HCT116 (cell line): ENCODE measurements around the gene PAX6. TPM values are rescaled to one million over a fixed set of nuclear protein-coding genes. Genes with fewer than 3 reads are reported as not detected.

Source experiments
- ATAC-seq: fragments of 200-7000 bp; cut with Tn5 transposase; 2 replicates; pipeline ENCODE4 v1.9.1; 2020; ENCODE audit warnings: mild to moderate bottlenecking, moderate library complexity
- BruUV-seq: library from RNA; stranded (reverse); fragments of 400-500 nt; replicated peaks from 2 replicates; lab custom pipeline; 2021; lab: Mats Ljungman, UMichigan
- CTCF ChIA-PET: fragments of 300-600 bp; sonication (Branson Sonifier 250); formaldehyde crosslinking; loops from one replicate; lab custom pipeline; 2021; ENCODE audit warnings: antibody characterized with exemption; lab: Charles Lee
- POLR2A ChIA-PET: fragments of 300-600, 350-600 bp; sonication (Branson Sonifier 250); formaldehyde crosslinking; loops from one replicate; lab custom pipeline; 2021; ENCODE audit warnings: antibody characterized with exemption; lab: Charles Lee
- RAD21 ChIA-PET, 2 experiments: fragments of 300-600 bp; sonication (Branson Sonifier 250); formaldehyde crosslinking; loops; one replicate each; lab custom pipeline; 2023; ENCODE audit warnings: low total read pairs in 2 of 2; ENCODE audit not compliant: uncharacterized antibody in 2 of 2, unreplicated experiment in 2 of 2, low non-redundant PET in 1 of 2; lab: Charles Lee
- DNase-seq: peaks from one replicate; pipeline ENCODE4 v3.0.0-alpha.2; 2010; ENCODE audit warnings: low read depth, low spot score
- H2AFZ ChIP-seq: fragments of 200-600 bp; shearing (Covaris generic), sonication (generic); 2 replicates; pipeline ENCODE4 v1.6.1; 2017; ENCODE audit warnings: low read depth, mixed run types, mixed read lengths, antibody characterized with exemption, low read length; ENCODE audit not compliant: poor library complexity, severe bottlenecking
- H3K27ac ChIP-seq: 2 replicates; pipeline ENCODE4 v1.5.1; 2012; ENCODE audit warnings: low read depth, low read length
- H3K27me3 ChIP-seq: fragments of 200-600 bp; sonication (generic); 2 replicates; pipeline ENCODE4 v1.6.1; 2016; ENCODE audit warnings: mixed run types, low read length, mixed read lengths; ENCODE audit not compliant: insufficient read depth
- H3K36me3 ChIP-seq, 2 experiments: fragments of 200-500 bp in 1 of 2; fragments of 200-600 bp in 1 of 2; sonication (Bioruptor generic) in 1 of 2; sonication (generic) in 1 of 2; 2 replicates each; pipeline versions ENCODE4 v1.5.1 to v1.6.1; 2014 to 2016; ENCODE audit warnings: low read length in 2 of 2, inconsistent platforms in 1 of 2, mixed read lengths in 1 of 2, mixed run types in 1 of 2; ENCODE audit not compliant: insufficient read depth in 2 of 2, control insufficient read depth in 1 of 2
- H3K4me1 ChIP-seq, 2 experiments: fragments of 200-600 bp in 1 of 2; sonication (generic) in 1 of 2; 2 replicates each; pipeline versions ENCODE4 v1.5.1 to v1.6.1; 2012 to 2017; ENCODE audit warnings: low read length in 2 of 2, inconsistent platforms in 1 of 2, mild to moderate bottlenecking in 1 of 2, mixed read lengths in 1 of 2, mixed run types in 1 of 2, moderate library complexity in 1 of 2; ENCODE audit not compliant: insufficient read depth in 2 of 2, control insufficient read depth in 1 of 2
- H3K4me2 ChIP-seq: fragments of 200-600 bp; sonication (generic); 2 replicates; pipeline ENCODE4 v1.6.1; 2017; ENCODE audit warnings: mixed run types, low read length, mixed read lengths
- H3K4me3 ChIP-seq, 2 experiments: fragments of 200-600 bp in 1 of 2; sonication (generic) in 1 of 2; replicated peaks in 1 of 2; 2 replicates each; pipeline ENCODE4 v1.5.1; 2011 to 2016; ENCODE audit warnings: low read length in 2 of 2, control low read depth in 1 of 2, low read depth in 1 of 2, mild to moderate bottlenecking in 1 of 2, mixed read lengths in 1 of 2, mixed run types in 1 of 2
- H3K79me2 ChIP-seq: fragments of 200-600 bp; sonication (generic); 2 replicates; pipeline ENCODE4 v1.6.1; 2017; ENCODE audit warnings: mild to moderate bottlenecking, mixed run types, low read length, moderate library complexity, mixed read lengths; ENCODE audit not compliant: insufficient read depth
- H3K9ac ChIP-seq: fragments of 200-600 bp; sonication (generic); 2 replicates; pipeline ENCODE4 v1.6.1; 2016; ENCODE audit warnings: low read length, mixed read lengths
- H3K9me2 ChIP-seq: fragments of 200-600 bp; sonication (generic), shearing (Covaris generic); 2 replicates; pipeline ENCODE4 v1.6.1; 2017; ENCODE audit warnings: mixed run types, mild to moderate bottlenecking, moderate library complexity; ENCODE audit not compliant: insufficient read depth
- H3K9me3 ChIP-seq, 2 experiments: fragments of 200-500 bp in 1 of 2; fragments of 200-600 bp in 1 of 2; sonication (Bioruptor generic) in 1 of 2; sonication (generic) in 1 of 2; 2 replicates each; pipeline ENCODE4 v1.6.1; 2014 to 2017; ENCODE audit warnings: low read length in 2 of 2, mixed read lengths in 2 of 2, inconsistent platforms in 1 of 2, low read depth in 1 of 2, mild to moderate bottlenecking in 1 of 2, mixed run types in 1 of 2, moderate library complexity in 1 of 2; ENCODE audit not compliant: control insufficient read depth in 1 of 2, insufficient read depth in 1 of 2
- H4K20me1 ChIP-seq: fragments of 200-600 bp; sonication (generic), shearing (Covaris generic); 2 replicates; pipeline ENCODE4 v1.6.1; 2017; ENCODE audit warnings: mixed run types, mild to moderate bottlenecking, moderate library complexity; ENCODE audit not compliant: insufficient read depth
- ATF3 ChIP-seq: IDR thresholded peaks from 2 replicates; pipeline ENCODE4 v1.6.1; 2012
- CBX3 ChIP-seq: IDR thresholded peaks from 2 replicates; pipeline ENCODE4 v1.6.1; 2012; ENCODE audit warnings: low read depth
- CEBPB ChIP-seq: IDR thresholded peaks from 2 replicates; pipeline ENCODE4 v1.6.1; 2012; ENCODE audit warnings: low read depth
- CTCF ChIP-seq, 3 experiments: fragments of 200-600 bp in 1 of 3; sonication (generic) in 1 of 3; IDR thresholded peaks in 2 of 3; conservative IDR thresholded peaks in 1 of 3; 2 replicates each; pipeline ENCODE4 v1.5.1; 2012 to 2017; ENCODE audit warnings: low read depth in 2 of 3, low read length in 2 of 3, antibody characterized with exemption in 1 of 3, borderline replicate concordance in 1 of 3, control low read depth in 1 of 3, mild to moderate bottlenecking in 1 of 3, mixed read lengths in 1 of 3, mixed run types in 1 of 3, moderate library complexity in 1 of 3; ENCODE audit not compliant: insufficient read depth in 1 of 3
- FOSL1 ChIP-seq: IDR thresholded peaks from 2 replicates; pipeline ENCODE4 v1.6.1; 2012; ENCODE audit warnings: low read depth
- JUND ChIP-seq: IDR thresholded peaks from 2 replicates; pipeline ENCODE4 v1.6.1; 2012
- MAX ChIP-seq: IDR thresholded peaks from 2 replicates; pipeline ENCODE4 v1.6.1; 2012
- POLR2A ChIP-seq: IDR thresholded peaks from 2 replicates; pipeline ENCODE4 v1.7.0; 2011; ENCODE audit warnings: borderline replicate concordance; ENCODE audit not compliant: insufficient read depth, insufficient read length; ENCODE audit errors: extremely low read depth
- POLR2AphosphoS5 ChIP-seq: IDR thresholded peaks from 2 replicates; pipeline ENCODE4 v1.6.1; 2011; ENCODE audit warnings: mild to moderate bottlenecking, low read depth, low read length, moderate library complexity
- RAD21 ChIP-seq: IDR thresholded peaks from 2 replicates; pipeline ENCODE4 v1.6.1; 2012; ENCODE audit warnings: low read depth, mild to moderate bottlenecking
- SP1 ChIP-seq: IDR thresholded peaks from 2 replicates; pipeline ENCODE4 v1.6.1; 2012; ENCODE audit warnings: low read depth
- TCF7L2 ChIP-seq: IDR thresholded peaks from 2 replicates; pipeline ENCODE4 v1.7.0; 2011; ENCODE audit warnings: borderline replicate concordance, inconsistent platforms; ENCODE audit not compliant: insufficient read depth, insufficient read length; ENCODE audit errors: extremely low read depth
- ZBTB33 ChIP-seq: IDR thresholded peaks from 2 replicates; pipeline ENCODE4 v1.6.1; 2011; ENCODE audit warnings: mild to moderate bottlenecking, low read length, moderate library complexity; ENCODE audit not compliant: insufficient replicate concordance; ENCODE audit errors: extremely low read depth
- intact Hi-C: fragments of 100-400 bp; cut with micrococcal nuclease; formaldehyde crosslinking; loops from 2 replicates; pipeline ENCODE4 v1.10.0; 2022
- total RNA-seq: library from RNA; stranded (reverse); gene quantifications from one replicate; pipeline ENCODE4 v1.2.1, GENCODE V29; 2021; ENCODE audit not compliant: unreplicated experiment

The PAX6 gene
- total RNA-seq, 1 experiment from 2014 or later: 5.3 TPM

GRCh38 chr11:31805629-31806185 is 5.4 kb downstream of the PAX6 start:
- H3K36me3 ChIP-seq: no peaks in the 10 kb centered on the region; a peak in 1 of 4 replicates
- H3K9ac ChIP-seq: no peak overlapping the region
- no peaks in the 10 kb centered on the region for H4K20me1 ChIP-seq
- H3K4me2 ChIP-seq: no peak overlapping the region
- ChIA-PET CTCF (no interaction called here), POLR2A (no interaction called here), RAD21 (no interaction called here)
- no peak for ATAC-seq
- no peak overlapping the region for H3K27ac ChIP-seq
- H3K79me2 ChIP-seq: no peaks in the 10 kb centered on the region
- peaks cover 0 to 9% of the 10 kb centered on the region in 2 experiments; a peak in 2 of 4 replicates for H3K4me1 ChIP-seq
- H2AFZ ChIP-seq: no peak overlapping the region
- no peak for DNase-seq
- no peaks in the 10 kb centered on the region for H3K27me3 ChIP-seq
- intact Hi-C loops: no loop called here
- BruUV-seq: no TSS peak
- TF ChIP-seq CBX3 (no peak), FOSL1 (no peak), SP1 (no peak), POLR2A (no peak), ATF3 (no peak), CEBPB (no peak), JUND (no peak), POLR2AphosphoS5 (no peak), RAD21 (no peak), TCF7L2 (no peak), MAX (no peak), ZBTB33 (no peak), CTCF (IDR thresholded peaks at IDR 0.05 in 2 of 3, conservative IDR thresholded peaks at IDR 0.05 in 1 of 3; ENCODE audit: borderline replicate concordance in 1 of 3, insufficient read depth in 1 of 3, low read depth in 2 of 3, low read length in 2 of 3) (no peak)
- no peaks in the 10 kb centered on the region for H3K9me2 ChIP-seq
- no peak overlapping the region for H3K4me3 ChIP-seq
- no peaks in the 10 kb centered on the region for H3K9me3 ChIP-seq
